Karpas-422 (cell line): ENCODE data around the gene SLC38A6. TPM values are rescaled to one million over a fixed set of nuclear protein-coding genes. Genes with fewer than 3 reads are reported as not detected.

ENCODE experiments used
- DNase-seq: peaks from one replicate; pipeline ENCODE4 v3.0.0-alpha.2; 2015
- H2AFZ ChIP-seq: fragments of 200-600 bp; sonication (generic); 2 replicates; pipeline ENCODE4 v1.6.1; 2014; ENCODE audit warnings: antibody characterized with exemption, low read length, mixed read lengths
- H3K27ac ChIP-seq: fragments of 200-600 bp; sonication (generic); 2 replicates; pipeline ENCODE4 v1.5.1; 2014; ENCODE audit warnings: mild to moderate bottlenecking, low read length, moderate library complexity
- H3K27me3 ChIP-seq: fragments of 200-600 bp; sonication (generic); 2 replicates; pipeline ENCODE4 v1.6.1; 2014; ENCODE audit warnings: low read length, mixed read lengths
- H3K36me3 ChIP-seq: fragments of 200-600 bp; sonication (generic); 2 replicates; pipeline ENCODE4 v1.6.1; 2014; ENCODE audit warnings: low read length, mixed read lengths; ENCODE audit not compliant: insufficient read depth
- H3K4me1 ChIP-seq: fragments of 200-600 bp; sonication (generic); 2 replicates; pipeline ENCODE4 v1.6.1; 2014; ENCODE audit warnings: mild to moderate bottlenecking, low read length, mixed read lengths
- H3K4me2 ChIP-seq: fragments of 200-600 bp; sonication (generic); 2 replicates; pipeline ENCODE4 v1.6.1; 2014; ENCODE audit warnings: low read length, low read depth, mild to moderate bottlenecking; ENCODE audit not compliant: poor library complexity, severe bottlenecking
- H3K4me3 ChIP-seq: fragments of 200-600 bp; sonication (generic); 2 replicates; pipeline ENCODE4 v1.5.1; 2014; ENCODE audit warnings: mild to moderate bottlenecking, antibody characterized with exemption, low read length, mixed read lengths
- H3K79me2 ChIP-seq: fragments of 200-600 bp; sonication (generic); 2 replicates; pipeline ENCODE4 v1.6.1; 2014; ENCODE audit warnings: mild to moderate bottlenecking, low read length, mixed read lengths
- H3K9ac ChIP-seq: fragments of 200-600 bp; sonication (generic); 2 replicates; pipeline ENCODE4 v1.6.0; 2014; ENCODE audit warnings: low read length
- H3K9me2 ChIP-seq: fragments of 200-600 bp; sonication (generic), shearing (Covaris generic); replicated peaks from 2 replicates; pipeline ENCODE4 v1.6.0; 2014; ENCODE audit warnings: mild to moderate bottlenecking, low read length, moderate library complexity; ENCODE audit not compliant: insufficient read depth
- H3K9me3 ChIP-seq: fragments of 300-700, 200-600 bp; sonication (generic); 2 replicates; pipeline ENCODE4 v1.6.1; 2014; ENCODE audit warnings: low read length, mixed read lengths
- H4K20me1 ChIP-seq: fragments of 200-600 bp; sonication (generic); 2 replicates; pipeline ENCODE4 v1.6.1; 2014; ENCODE audit warnings: mild to moderate bottlenecking, antibody characterized with exemption, low read length, low read depth; ENCODE audit not compliant: insufficient read depth
- total RNA-seq: library from RNA; depleted of rRNA; stranded (reverse); fragments of >200 nt; shearing (Covaris generic); gene quantifications from 2 replicates; pipeline ENCODE4 v1.2.3, GENCODE V29; 2014; ENCODE audit warnings: low replicate concordance

Gene SLC38A6
- total RNA-seq, 1 experiment from 2014 or later = 141 TPM

- Histone ChIP-seq H3K79me2 (peaks cover 98% of the 10 kb centered on the region), H3K9me3 (no peaks in the 10 kb centered on the region), H3K27ac (peak overlapping the region; percentile 82), H3K4me2 (peak overlapping the region; percentile 82), H2AFZ (no peak overlapping the region), H4K20me1 (no peaks in the 10 kb centered on the region), H3K4me1 (peaks cover 83% of the 10 kb centered on the region), H3K9me2 (no peaks in the 10 kb centered on the region), H3K27me3 (no peaks in the 10 kb centered on the region), H3K9ac (peak overlapping the region; percentile 86), H3K36me3 (peaks cover 72% of the 10 kb centered on the region), H3K4me3 (peak overlapping the region; percentile 89)
- DNase-seq = peak; percentile 71
These were observed 799 bp downstream of the SLC38A6 start for GRCh38 chr14:60981633-60982455.

GRCh38 chr14:60984196-60984595, 3.2 kb downstream of the SLC38A6 start:
- Histone ChIP-seq H3K79me2 (peaks cover 98% of the 10 kb centered on the region), H3K9me3 (no peaks in the 10 kb centered on the region), H3K27me3 (no peaks in the 10 kb centered on the region), H4K20me1 (no peaks in the 10 kb centered on the region), H3K27ac (peak overlapping the region; percentile 82), H3K36me3 (peaks cover 72% of the 10 kb centered on the region), H2AFZ (no peak overlapping the region), H3K9me2 (no peaks in the 10 kb centered on the region), H3K4me3 (peak overlapping the region; percentile 89), H3K9ac (peak overlapping the region; percentile 6; the same call in 1 of the 2 replicates), H3K4me1 (peaks cover 79% of the 10 kb centered on the region), H3K4me2 (peak overlapping the region; percentile 82)
- DNase-seq = no peak

GRCh38 chr14:60986500-60986899, 5.5 kb downstream of the SLC38A6 start:
- Histone ChIP-seq H4K20me1 (no peaks in the 10 kb centered on the region), H3K4me2 (peak overlapping the region; percentile 33), H3K79me2 (peaks cover 98% of the 10 kb centered on the region), H3K9me2 (no peaks in the 10 kb centered on the region), H3K36me3 (peaks cover 89% of the 10 kb centered on the region), H3K9ac (no peak overlapping the region), H3K27me3 (no peaks in the 10 kb centered on the region), H2AFZ (no peak overlapping the region), H3K4me1 (peaks cover 67% of the 10 kb centered on the region), H3K27ac (peak overlapping the region; percentile 82), H3K9me3 (no peaks in the 10 kb centered on the region), H3K4me3 (no peak overlapping the region)
- no peak for DNase-seq

GRCh38 chr14:60989599-60989998, 8.6 kb downstream of the SLC38A6 start:
- no peak overlapping the region for H3K4me2 ChIP-seq
- no peak overlapping the region for H2AFZ ChIP-seq
- H3K27ac ChIP-seq = no peak overlapping the region
- no peaks in the 10 kb centered on the region for H3K27me3 ChIP-seq
- H3K9ac ChIP-seq = no peak overlapping the region
- peaks cover 42% of the 10 kb centered on the region for H3K4me1 ChIP-seq
- H4K20me1 ChIP-seq = no peaks in the 10 kb centered on the region
- H3K9me3 ChIP-seq = no peaks in the 10 kb centered on the region
- peaks cover 91% of the 10 kb centered on the region for H3K36me3 ChIP-seq
- H3K4me3 ChIP-seq = no peak overlapping the region
- no peak for DNase-seq
- H3K79me2 ChIP-seq = peaks cover 95% of the 10 kb centered on the region
- no peaks in the 10 kb centered on the region for H3K9me2 ChIP-seq

GRCh38 chr14:60998617-60999016, 17.6 kb downstream of the SLC38A6 start:
- no peak overlapping the region for H3K9ac ChIP-seq
- H3K4me2 ChIP-seq = no peak overlapping the region
- H3K4me3 ChIP-seq = no peak overlapping the region
- peaks cover 81% of the 10 kb centered on the region for H3K79me2 ChIP-seq
- H3K9me3 ChIP-seq = no peaks in the 10 kb centered on the region
- H2AFZ ChIP-seq = no peak overlapping the region
- no peak for DNase-seq
- H4K20me1 ChIP-seq = no peaks in the 10 kb centered on the region
- no peak overlapping the region for H3K27ac ChIP-seq
- H3K9me2 ChIP-seq = no peaks in the 10 kb centered on the region
- H3K27me3 ChIP-seq = no peaks in the 10 kb centered on the region
- peaks cover 88% of the 10 kb centered on the region for H3K36me3 ChIP-seq
- H3K4me1 ChIP-seq = peaks cover 9% of the 10 kb centered on the region

GRCh38 chr14:60999536-60999935, 18.5 kb downstream of the SLC38A6 start:
- Histone ChIP-seq H3K9ac (no peak overlapping the region), H3K27me3 (no peaks in the 10 kb centered on the region), H2AFZ (no peak overlapping the region), H3K9me2 (no peaks in the 10 kb centered on the region), H3K36me3 (peaks cover 90% of the 10 kb centered on the region), H3K27ac (no peak overlapping the region), H3K9me3 (peaks cover 3% of the 10 kb centered on the region; the same call in 1 of the 2 replicates), H3K4me2 (no peak overlapping the region), H4K20me1 (no peaks in the 10 kb centered on the region), H3K79me2 (peaks cover 78% of the 10 kb centered on the region), H3K4me3 (no peak overlapping the region), H3K4me1 (peaks cover 9% of the 10 kb centered on the region)
- no peak for DNase-seq

- Histone ChIP-seq H3K79me2 (peaks cover 49% of the 10 kb centered on the region), H3K4me1 (no peaks in the 10 kb centered on the region), H3K9me3 (peaks cover 3% of the 10 kb centered on the region; the same call in 1 of the 2 replicates), H3K9me2 (no peaks in the 10 kb centered on the region), H3K36me3 (peaks cover 61% of the 10 kb centered on the region), H3K27ac (no peak overlapping the region), H3K4me3 (no peak overlapping the region), H2AFZ (no peak overlapping the region), H3K9ac (no peak overlapping the region), H3K27me3 (no peaks in the 10 kb centered on the region), H3K4me2 (no peak overlapping the region), H4K20me1 (no peaks in the 10 kb centered on the region)
- DNase-seq = no peak
These were observed 22.5 kb downstream of the SLC38A6 start for GRCh38 chr14:61003571-61003970.

- DNase-seq = peak; percentile 64
- peak overlapping the region; percentile 48 for H3K9ac ChIP-seq
- H3K79me2 ChIP-seq = peaks cover 71% of the 10 kb centered on the region
- H3K4me1 ChIP-seq = peaks cover 66% of the 10 kb centered on the region
- no peaks in the 10 kb centered on the region for H4K20me1 ChIP-seq
- peak overlapping the region; percentile 93 for H3K27ac ChIP-seq
- H3K4me2 ChIP-seq = peak overlapping the region; percentile 66
- H3K9me2 ChIP-seq = no peaks in the 10 kb centered on the region
- no peak overlapping the region for H3K4me3 ChIP-seq
- 0 out of 2 replicates have a peak overlapping the region, but pooled peaks have one; percentile 1 for H2AFZ ChIP-seq
- peaks cover 22% of the 10 kb centered on the region; the same call in 1 of the 2 replicates for H3K36me3 ChIP-seq
- H3K27me3 ChIP-seq = no peaks in the 10 kb centered on the region
- no peaks in the 10 kb centered on the region for H3K9me3 ChIP-seq
These were observed 38.5 kb downstream of the SLC38A6 start for GRCh38 chr14:61019537-61019936.
